SKM-1 treated with dmso at 0.1 percent for 144 hours (cell line): Measurements from ENCODE around the gene ERCC6.
A peak's percentile ranks its signal among the peaks of the same experiment; 100 is the strongest.

Experiments
- DNase-seq: peaks from one replicate; lab custom pipeline; 2025; ENCODE audit not compliant: unreplicated experiment; lab: John Stamatoyannopoulos, UW

ERCC6 gene

DNA sequence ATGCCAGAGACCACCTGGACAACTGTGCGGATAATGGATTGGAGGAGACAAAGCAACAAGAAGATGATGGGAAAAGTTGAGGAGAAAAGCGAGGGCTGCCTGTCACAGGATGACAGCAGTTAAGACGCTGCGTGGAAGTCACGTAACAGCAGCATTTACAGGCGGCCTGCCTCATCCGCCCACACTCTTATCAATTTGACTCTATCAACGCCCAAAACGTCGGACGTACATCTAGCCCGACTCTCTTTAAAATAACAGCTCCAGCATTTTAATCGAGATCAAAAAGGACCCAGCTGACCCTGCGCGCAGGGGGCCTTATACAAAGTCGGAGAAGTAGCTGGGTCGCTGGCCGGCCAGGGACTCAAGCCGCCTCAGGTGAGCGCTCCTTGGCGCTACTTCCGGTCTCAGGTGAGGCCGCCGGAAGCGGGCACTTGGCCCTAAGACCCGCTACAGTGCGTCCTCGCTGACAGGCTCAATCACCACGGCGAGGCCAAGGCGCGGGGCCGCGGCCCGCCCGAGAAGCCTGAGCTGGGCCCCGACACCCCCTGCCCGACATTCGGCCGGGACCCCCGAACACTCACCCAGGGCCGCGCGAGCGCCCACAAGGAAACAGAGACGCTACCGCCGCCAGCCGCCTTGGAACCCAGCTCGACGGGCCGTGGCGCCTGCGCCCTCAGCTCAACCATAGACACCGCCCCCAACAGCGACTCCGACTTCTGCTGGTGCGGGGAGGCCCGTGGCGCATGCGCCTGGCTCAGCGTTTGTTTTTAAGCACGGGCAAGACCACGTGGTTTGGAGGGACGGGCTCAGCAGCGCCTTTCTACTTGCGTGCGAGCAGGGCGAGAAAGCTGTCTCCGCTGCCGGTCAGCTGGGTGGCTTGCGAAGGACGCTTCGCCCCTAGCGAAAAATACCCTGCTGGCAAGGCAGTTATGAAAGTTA, at the start of gene ERCC6:
Gene ERCC6 (minus strand): TSS at position 741 of the 939 bp plus-strand sequence.
- peak; percentile 94 for DNase-seq

GRCh38 chr10:49587981-49588380, 49.1 kb upstream of the ERCC6 start:
- DNase-seq = no peak

DNA sequence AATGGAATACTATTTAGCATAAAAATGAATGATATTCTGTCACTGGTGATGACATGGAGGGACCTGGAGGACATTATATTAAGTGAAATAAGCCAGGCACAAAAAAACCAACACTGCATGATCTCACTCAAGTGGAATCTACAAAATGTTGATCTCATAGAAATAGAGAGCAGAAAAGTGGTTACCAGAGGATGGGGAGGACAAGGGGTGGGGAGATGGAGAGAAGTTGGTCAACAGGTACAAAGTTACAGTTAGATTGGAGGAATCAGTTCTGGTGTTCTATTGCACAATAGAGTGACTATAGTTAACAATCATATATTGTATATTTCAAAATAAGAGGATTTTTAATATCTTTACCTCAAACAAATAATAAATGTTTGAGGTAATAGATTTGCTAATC, 46.5 kb upstream of the ERCC6 start:
- DNase-seq = no peak

DNA sequence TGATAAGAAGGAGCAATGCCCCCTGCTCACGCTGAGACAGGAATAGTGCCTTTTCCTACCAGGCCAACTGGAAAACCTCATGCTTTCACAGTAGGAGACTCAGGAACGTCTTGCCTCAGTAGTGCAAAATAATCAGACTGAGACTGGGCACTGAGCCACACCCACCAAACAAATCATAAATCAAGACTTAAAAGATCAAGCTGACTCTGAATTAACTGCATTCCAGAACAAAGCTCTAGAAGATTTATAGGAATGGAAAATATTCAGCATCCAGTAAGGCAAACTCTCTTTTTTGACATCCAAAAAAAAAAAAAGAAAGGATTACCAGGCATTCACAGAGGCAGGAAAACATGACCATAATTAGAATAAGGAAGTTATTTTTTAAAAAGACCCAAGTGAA, 40.7 kb upstream of the ERCC6 start:
- no peak for DNase-seq

DNA sequence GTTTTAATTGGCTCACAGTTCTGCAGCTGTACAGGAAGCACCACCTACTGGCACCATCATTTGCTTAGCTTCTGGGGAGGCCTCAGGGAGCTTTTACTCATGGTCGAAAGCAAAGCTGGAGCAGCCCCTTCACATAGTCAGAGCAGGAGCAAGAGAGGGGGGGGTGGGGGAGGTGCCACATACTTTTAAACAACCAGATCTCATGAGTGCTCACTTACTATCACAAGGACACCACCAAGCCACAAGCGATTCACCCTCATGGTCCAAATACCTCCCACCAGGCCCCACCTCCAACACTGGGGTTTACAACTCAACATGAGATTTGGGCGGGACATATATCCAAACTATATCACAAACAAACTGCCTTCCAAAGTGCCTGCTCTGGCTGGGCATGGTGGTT, 39.5 kb upstream of the ERCC6 start:
- DNase-seq = no peak

GRCh38 chr10:49577182-49577925, 38.4 kb upstream of the ERCC6 start:
- no peak for DNase-seq

DNA sequence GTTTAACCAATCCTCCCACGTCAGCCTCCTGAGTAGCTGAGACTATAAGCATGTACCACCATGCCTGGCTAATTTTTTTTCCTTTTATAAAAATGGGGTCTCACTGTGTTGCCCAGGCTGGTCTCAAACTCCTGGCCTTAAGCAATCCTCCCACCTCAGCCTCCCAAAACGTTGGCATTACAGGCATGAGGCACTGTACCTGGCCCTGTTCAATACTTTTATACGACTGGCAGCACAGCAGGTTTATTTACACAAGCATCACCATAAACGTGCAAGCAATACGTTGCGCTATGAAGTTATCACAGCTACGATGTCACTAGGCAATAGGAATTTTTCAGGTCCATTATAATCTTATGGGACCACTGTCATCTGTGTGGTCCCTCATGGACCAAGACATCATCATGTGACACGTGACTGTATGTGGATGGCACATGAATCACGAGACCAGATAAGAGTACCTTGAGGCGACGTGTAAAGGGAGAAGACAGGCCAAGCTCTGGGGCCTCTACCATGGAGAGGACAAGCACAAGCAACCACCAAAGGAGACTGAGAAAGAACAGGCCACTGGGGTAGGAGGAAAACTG, 36.7 kb upstream of the ERCC6 start:
- DNase-seq = no peak

GRCh38 chr10:49572594-49573114, 33.7 kb upstream of the ERCC6 start:
- no peak for DNase-seq

GRCh38 chr10:49571388-49571787, 32.5 kb upstream of the ERCC6 start:
- DNase-seq = no peak

GRCh38 chr10:49569031-49569631, 30.2 kb upstream of the ERCC6 start:
- DNase-seq = no peak

- DNase-seq = no peak
Observed at GRCh38 chr10:49568235-49568634, 29.3 kb upstream of the ERCC6 start.

DNA sequence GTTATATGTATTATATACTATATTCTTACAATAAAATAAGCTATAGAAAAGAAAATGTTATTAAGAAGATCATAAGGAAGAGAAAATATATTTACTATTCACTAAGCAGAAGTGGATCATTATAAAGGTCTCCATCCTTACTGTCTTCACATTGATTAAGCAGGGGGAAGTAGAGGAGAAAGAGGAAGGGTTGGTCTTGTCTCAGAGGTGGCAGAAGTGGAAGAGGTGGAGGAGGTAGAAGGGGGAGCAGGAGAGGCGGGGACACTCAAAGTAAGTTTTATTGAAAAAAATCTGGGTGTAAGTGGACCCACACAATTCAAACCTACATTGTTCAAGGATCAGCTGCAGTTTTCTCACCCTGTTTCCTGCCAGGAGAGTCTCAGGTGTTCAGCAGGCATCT, 28.9 kb upstream of the ERCC6 start:
- no peak for DNase-seq

GRCh38 chr10:49564461-49565009, 25.6 kb upstream of the ERCC6 start:
- DNase-seq = no peak

GRCh38 chr10:49562893-49563292, 24.0 kb upstream of the ERCC6 start:
- no peak for DNase-seq

DNA sequence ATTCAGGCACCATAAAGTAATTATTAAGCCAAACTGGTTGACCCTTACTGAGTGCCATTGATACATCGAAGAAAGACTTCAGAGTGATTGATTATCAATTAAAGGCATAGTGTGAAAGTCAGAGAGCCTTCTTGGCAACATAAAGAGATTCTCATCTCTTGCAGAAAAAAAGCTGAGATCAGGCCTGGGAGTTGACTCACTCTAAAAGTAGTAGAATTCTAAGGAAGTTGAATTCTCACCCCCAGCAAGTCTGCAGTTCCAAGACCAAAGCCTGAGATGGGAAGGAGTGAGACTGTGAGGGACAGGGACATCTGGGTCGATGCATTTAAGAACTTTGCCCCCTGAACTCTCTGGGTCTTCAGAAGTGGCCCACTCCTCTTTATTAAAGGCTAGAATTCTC, 21.6 kb upstream of the ERCC6 start:
- DNase-seq = no peak

- DNase-seq = no peak
Observed at GRCh38 chr10:49559476-49559875, 20.6 kb upstream of the ERCC6 start.

- DNase-seq = no peak
Observed at GRCh38 chr10:49558190-49558589, 19.3 kb upstream of the ERCC6 start.

DNA sequence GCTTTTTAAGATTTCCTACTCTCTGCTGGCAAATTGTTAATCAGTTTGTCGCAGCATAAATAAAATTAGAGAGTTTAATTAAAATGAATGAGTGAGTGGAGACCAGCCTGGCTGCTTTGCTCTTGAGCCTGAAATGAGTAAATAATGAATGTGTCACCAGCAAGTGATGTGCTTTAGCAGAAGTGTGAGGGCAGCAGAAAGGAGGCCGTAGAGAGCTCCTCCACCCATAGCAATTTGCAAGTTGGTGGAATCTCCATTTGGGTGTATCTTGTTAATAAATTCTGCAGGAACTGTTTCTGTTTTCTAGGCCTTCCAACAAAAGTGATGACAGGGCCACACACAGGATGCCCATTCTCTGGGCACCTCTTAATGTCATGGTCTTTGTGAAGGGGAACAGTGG, 18.8 kb upstream of the ERCC6 start:
- DNase-seq = no peak

DNA sequence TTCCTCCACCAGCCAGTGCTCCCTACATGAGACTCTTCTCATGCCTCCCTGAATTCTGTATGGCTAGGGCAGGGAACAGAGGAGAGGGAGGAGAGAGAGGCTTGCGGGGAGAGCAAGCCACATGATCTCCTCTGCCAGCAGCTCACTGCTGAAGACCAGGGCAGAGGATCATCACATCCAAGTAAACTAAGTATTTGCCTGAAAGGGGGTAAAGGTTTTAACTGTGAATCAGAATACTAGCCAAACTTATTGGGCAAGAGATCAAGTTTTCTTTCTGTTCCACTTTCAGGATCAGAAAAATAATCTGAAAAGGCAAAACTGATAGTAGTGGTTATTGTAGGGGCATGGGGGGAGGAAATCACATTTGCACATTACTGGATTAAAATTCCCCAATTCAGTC, 17.8 kb upstream of the ERCC6 start:
- no peak for DNase-seq

GRCh38 chr10:49552277-49552676, 13.4 kb upstream of the ERCC6 start:
- no peak for DNase-seq

GRCh38 chr10:49550563-49550962, 11.6 kb upstream of the ERCC6 start:
- DNase-seq = no peak
